Retinal pigment epithelial cell (primary cell): Measurements from ENCODE around the gene HSPB2.

Experiments used
- DNase-seq: peaks from one replicate; pipeline ENCODE4 v3.0.0-alpha.2; 2010; ENCODE audit warnings: low read depth
- H3K4me3 ChIP-seq: 2 replicates; pipeline ENCODE4 v1.5.1; 2011; ENCODE audit warnings: mild to moderate bottlenecking, low read length, control low read depth, moderate library complexity
- CTCF ChIP-seq: conservative IDR thresholded peaks from 2 replicates; pipeline ENCODE4 v1.5.1; 2011; ENCODE audit warnings: low read depth, low read length, control low read depth, inconsistent platforms

The HSPB2 gene

GRCh38 chr11:111933872-111934271 is 21.3 kb downstream of the HSPB2 start:
- no peak for TF ChIP-seq CTCF
- no peak overlapping the region for H3K4me3 ChIP-seq
- DNase-seq, result no peak

GRCh38 chr11:111934306-111934705 is 21.8 kb downstream of the HSPB2 start:
- TF ChIP-seq CTCF, result no peak
- no peak for DNase-seq
- H3K4me3 ChIP-seq, result no peak overlapping the region

- DNase-seq, result no peak
- no peak overlapping the region for H3K4me3 ChIP-seq
- TF ChIP-seq CTCF, result no peak
These were observed 22.9 kb downstream of the HSPB2 start for GRCh38 chr11:111935317-111936039.

GRCh38 chr11:111936040-111936540 is 23.6 kb downstream of the HSPB2 start:
- no peak for DNase-seq
- no peak for TF ChIP-seq CTCF

GRCh38 chr11:111937461-111937769 is 24.9 kb downstream of the HSPB2 start:
- no peak for TF ChIP-seq CTCF
- H3K4me3 ChIP-seq, result peak overlapping the region; percentile 68
- no peak for DNase-seq

More at GRCh38 chr11:111936040-111936540, 23.6 kb downstream of the HSPB2 start:
- peak overlapping the region; percentile 68 for H3K4me3 ChIP-seq

- DNase-seq, result no peak
- H3K4me3 ChIP-seq, result peak overlapping the region; percentile 68
- TF ChIP-seq CTCF, result no peak
These were observed 25.3 kb downstream of the HSPB2 start for GRCh38 chr11:111937844-111938243.

- TF ChIP-seq CTCF, result no peak
- no peak for DNase-seq
- H3K4me3 ChIP-seq, result peak overlapping the region; percentile 68
These were observed 26.2 kb downstream of the HSPB2 start for GRCh38 chr11:111938687-111939160.
